ENCODE results near the gene MRPL51.

DNA sequence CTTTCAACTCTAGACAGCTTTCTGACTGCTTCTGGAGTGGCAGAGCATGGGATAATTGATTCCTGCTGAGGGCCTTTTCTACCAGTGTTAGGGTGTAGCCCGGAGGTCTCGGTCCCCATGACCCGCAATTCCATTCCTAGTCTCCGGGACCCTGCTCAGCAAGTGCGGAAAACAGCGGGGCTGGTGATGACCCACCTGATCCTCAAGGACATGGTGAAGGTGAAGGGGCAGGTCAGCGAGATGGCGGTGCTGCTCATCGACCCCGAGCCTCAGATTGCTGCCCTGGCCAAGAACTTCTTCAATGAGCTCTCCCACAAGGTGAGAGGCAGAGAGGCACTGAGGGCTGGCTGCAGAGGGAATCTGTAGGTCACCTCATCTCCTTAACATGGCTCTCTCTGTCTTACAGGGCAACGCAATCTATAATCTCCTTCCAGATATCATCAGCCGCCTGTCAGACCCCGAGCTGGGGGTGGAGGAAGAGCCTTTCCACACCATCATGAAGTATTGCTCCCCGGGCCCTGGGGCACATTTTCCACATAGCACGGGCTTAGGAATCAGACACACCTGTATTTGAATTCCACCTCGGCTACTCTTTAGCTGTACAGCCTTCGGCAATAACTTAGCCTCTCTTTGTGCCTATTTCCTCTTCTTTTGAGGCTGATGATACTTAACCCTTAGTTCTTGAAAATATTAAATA is 35.6 kb upstream of the MRPL51 start:
- TF ChIP-seq, protein P1, sequence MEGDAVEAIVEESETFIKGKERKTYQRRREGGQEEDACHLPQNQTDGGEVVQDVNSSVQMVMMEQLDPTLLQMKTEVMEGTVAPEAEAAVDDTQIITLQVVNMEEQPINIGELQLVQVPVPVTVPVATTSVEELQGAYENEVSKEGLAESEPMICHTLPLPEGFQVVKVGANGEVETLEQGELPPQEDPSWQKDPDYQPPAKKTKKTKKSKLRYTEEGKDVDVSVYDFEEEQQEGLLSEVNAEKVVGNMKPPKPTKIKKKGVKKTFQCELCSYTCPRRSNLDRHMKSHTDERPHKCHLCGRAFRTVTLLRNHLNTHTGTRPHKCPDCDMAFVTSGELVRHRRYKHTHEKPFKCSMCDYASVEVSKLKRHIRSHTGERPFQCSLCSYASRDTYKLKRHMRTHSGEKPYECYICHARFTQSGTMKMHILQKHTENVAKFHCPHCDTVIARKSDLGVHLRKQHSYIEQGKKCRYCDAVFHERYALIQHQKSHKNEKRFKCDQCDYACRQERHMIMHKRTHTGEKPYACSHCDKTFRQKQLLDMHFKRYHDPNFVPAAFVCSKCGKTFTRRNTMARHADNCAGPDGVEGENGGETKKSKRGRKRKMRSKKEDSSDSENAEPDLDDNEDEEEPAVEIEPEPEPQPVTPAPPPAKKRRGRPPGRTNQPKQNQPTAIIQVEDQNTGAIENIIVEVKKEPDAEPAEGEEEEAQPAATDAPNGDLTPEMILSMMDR (conservative IDR thresholded peaks at IDR 0.05) = no peak
- TF ChIP-seq ZFX (IDR thresholded peaks at IDR 0.05) = no peak

Measured in C4-2B (cell line).